Measurements from ENCODE around the gene CRTC3.
"Not testable (repeated sequence)": the region's sequence is repeated elsewhere in the genome, so short reads cannot be mapped to it uniquely, and the experiment has no call there.

CRTC3 gene

DNA sequence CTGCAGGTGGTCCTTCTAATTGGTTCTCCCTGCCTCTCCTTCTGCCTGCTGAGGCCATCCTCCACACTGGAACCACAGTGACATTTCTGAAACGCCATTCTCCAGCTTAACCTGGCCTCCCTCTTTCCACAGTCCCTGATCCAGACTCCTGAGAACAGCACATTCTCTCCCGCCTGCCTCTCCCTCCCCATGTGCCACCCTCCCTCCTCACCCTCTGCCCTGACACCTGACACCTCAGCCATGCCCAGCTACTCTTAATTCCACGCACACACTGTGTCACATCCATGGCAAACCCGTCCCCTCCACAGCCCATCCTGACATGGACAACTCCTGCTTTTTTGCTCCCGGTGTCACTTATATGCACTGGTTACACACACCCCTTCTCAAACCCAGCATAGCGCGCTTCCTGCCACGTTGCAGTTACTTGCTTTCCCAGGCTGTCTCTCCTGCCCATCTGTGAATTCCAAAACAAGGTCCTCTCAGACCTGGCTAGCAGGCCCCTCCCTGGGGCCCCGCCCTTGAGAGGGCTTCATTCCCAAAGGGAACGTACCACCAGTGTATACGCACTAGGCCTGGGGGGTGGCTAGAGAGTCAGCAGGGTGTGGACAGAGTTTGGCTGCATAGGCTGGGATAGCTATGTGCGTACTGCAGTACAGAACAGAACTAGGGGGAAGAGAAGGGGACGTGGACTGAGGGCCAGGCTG is 94.7 kb downstream of the CRTC3 start:
- no peak for DNase-seq (ENCODE audit: low read depth, low spot score)

DNA sequence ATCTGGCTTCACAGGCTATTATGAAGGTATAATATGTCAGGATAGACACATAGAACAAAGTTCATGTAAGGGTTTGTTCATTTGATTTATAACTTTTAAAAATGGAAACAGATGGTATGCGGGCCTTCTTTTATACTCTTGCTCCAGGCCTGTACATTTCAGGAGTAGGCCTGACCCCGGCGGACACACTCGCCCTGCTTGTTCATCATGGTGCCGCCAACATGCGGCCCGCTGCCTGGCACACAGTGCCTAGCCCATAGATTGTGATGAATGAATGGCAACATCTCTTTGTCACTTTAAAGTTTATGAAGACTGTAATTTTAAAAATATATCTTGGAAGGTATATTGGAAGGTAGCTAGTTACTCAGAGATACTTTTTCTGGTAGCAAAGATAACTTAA is 95.3 kb downstream of the CRTC3 start:
- DNase-seq (ENCODE audit: low read depth, low spot score): no peak

DNA sequence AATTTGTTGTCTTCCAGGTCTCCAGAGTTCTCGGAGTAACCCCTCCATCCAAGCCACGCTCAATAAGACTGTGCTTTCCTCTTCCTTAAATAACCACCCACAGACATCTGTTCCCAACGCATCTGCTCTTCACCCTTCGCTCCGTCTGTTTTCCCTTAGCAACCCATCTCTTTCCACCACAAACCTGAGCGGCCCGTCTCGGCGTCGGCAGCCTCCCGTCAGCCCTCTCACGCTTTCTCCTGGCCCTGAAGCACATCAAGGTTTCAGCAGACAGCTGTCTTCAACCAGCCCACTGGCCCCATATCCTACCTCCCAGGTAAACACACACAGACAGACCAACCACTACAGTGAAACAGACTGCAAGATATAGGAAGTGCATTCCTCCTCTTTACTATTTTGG is 99.5 kb downstream of the CRTC3 start:
- DNase-seq (ENCODE audit: low read depth, low spot score): no peak

DNA sequence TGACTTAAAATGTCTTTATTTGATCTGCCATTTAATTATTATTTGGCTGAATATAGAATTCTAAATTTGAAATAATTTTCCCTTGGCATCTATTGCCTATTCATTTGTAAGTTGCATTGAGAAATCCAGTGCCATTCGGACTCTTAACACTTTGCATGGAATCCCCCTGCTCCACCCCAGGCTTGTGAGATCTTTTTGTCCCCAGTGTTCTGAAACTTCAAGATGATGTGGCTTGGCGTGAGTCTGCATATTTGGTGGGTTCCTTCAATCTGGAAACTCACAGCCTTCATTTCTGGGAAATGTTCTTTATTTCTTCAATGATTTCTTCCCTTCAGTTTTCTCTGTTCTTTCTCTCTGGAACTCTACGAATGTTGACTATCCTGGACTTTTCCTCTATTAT is 103.6 kb downstream of the CRTC3 start:
- DNase-seq (ENCODE audit: low read depth, low spot score): no peak

DNA sequence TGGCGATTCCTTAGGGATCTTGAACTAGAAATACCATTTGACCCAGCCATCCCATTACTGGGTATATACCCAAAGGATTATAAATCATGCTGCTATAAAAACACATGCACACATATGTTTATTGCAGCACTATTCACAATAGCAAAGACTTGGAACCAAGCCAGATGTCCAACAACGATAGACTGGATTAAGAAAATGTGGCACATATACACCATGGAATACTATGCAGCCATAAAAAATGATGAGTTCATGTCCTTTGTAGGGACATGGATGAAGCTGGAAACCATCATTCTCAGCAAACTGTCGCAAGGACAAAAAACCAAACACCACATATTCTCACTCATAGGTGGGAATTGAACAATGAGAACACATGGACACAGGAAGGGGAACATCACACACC is 107.3 kb downstream of the CRTC3 start:
- DNase-seq (ENCODE audit: low read depth, low spot score): not testable (repeated sequence)

DNA sequence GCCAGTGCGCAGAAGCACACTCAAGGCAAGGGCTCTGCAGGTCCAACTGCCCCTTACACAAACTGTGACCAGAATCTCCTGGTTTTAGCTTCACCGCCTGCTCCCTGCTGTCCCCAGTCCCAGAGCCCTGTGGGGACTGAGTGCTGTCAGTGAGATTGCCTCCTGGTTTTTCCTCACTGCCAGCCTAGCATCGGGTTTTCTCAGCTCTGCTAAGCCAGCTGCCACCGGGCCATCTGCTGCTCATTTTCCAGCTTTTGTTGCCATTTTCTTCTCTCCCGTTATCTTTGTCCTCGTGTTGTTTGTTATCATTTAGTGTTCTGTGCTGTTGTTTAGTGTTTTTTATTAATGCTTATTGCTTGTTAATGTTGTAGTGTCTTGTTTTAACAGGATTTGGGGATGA is 108.0 kb downstream of the CRTC3 start:
- no peak for DNase-seq (ENCODE audit: low read depth, low spot score)

DNA sequence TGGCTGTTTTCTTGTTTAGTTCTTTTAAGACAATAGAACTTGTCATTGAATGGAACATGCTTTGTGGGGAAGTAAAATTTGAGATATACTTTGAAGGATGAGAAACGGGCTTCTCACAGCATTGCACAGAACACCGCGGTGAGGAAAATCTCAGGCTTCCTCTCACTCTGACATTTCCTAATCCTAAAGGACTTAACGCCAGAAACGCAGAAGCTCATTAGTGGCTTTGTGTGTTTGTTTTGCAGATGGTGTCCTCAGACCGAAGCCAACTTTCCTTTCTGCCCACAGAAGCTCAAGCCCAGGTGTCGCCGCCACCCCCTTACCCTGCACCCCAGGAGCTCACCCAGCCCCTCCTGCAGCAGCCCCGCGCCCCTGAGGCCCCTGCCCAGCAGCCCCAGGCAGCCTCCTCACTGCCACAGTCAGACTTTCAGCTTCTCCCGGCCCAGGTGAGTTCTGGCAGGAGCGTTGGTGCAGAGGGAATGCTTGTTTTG is 108.5 kb downstream of the CRTC3 start:
- no peak for DNase-seq (ENCODE audit: low read depth, low spot score)

DNA sequence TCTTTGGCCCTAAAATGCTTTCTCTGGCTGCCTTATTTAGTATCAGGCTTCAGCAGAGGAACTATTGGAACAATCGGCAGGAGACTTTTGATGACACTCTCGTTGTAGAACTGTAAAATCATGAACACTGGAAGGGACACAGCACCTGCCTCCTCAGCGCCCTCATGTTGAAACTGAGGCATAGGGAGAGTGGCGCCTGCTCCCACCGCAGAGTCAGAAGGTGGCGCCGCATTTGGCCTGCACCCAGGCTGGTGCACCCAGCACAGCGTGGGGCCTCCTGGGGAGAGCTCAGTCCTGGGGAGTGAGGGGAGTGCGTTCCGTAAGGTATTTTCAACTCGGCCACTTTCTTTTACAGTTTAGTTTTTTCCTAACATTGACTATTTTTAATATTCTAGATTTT is 109.2 kb downstream of the CRTC3 start:
- DNase-seq (ENCODE audit: low read depth, low spot score): no peak

DNA sequence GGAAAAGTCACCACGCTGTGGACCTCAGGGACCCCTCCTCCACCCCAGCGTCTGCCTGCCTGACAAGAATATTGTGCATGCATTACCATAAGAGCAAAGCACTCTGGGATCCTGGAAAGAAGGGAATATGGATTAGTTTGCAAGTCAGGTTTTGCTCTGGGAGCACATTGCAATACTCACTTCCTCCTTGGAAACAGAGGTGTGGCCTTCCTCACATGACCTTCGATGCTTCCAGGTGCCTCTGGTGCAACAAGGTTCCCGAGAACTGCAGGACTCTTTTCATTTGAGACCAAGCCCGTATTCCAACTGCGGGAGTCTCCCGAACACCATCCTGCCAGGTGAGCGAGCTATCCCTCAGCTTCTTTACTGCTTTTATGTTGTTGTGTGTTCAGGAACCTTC is 111.1 kb downstream of the CRTC3 start:
- no peak for DNase-seq (ENCODE audit: low read depth, low spot score)

DNA sequence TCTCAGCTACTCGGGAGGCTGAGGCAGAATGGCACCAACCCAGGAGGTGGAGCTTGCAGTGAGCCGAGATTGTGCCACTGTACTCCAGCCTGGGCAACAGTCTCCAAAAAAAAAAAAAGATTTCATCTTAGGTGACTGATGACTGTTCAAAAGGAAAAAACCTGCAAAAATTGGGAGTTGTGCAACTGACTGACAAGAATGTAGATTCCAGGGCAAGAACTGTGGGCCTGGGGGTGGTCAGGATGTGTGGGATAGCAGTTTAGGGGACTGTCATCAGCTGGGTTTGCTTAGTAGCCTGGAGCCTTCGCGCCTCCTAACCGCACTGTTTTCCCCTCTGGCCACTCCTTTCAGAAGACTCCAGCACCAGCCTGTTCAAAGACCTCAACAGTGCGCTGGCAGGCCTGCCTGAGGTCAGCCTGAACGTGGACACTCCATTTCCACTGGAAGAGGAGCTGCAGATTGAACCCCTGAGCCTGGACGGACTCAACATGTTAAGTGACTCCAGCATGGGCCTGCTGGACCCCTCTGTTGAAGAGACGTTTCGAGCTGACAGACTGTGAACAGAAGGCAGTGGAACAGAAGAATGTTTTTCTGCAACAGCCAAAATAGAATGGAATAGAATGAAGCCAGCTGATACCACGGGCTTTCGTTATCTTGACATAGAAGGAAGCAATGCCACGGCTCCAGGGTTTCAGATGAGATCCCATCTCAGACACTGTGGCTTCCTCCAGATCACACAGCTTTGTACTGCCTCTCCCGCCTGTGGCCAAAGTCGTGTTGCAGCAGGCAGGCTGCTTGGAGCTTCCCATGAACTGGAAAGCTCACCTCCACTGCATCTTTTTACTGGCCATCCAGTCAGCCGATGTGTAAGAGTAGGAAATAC is 112.1 kb downstream of the CRTC3 start:
- no peak for DNase-seq (ENCODE audit: low read depth, low spot score)

DNA sequence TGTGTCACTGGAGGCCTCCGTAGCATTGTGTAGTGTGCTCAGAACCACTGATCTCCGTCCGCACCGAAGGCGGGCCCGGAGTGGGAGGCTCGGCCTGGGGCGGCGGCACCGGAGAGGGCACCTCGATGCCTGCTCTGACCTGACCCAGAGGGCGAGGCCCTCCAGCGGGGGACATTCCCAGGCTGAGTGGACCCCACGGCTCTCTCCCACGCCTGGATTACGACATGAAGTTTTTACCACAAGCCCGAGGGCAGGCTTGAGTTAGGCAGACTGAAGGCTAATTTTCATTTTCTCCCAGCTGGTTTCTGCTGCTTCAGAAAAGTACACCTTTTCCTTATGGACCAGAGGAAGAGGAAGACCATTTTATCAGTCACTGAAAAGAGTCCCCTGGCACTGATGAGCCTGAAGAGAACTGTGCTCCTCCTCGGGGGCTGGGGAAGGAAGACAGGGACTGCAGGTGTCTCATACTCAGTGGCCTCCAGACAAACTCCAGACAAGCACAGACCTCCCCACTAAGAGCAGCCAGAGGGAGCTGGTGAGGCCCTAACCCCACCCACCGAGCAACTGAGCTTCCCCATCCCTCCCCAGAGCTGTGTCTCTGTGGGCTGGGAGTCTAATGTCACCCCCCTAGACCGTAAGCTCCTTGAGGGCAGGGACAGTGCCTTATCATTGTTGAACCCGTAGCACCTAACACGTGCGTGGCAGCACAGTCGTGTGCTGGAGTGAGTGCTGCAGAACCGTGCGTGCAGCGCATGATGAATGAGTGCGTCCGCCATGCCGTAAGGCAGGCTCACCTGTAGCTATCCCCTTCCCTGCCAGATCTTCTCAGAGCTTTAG is 113.0 kb downstream of the CRTC3 start:
- DNase-seq (ENCODE audit: low read depth, low spot score): no peak

DNA sequence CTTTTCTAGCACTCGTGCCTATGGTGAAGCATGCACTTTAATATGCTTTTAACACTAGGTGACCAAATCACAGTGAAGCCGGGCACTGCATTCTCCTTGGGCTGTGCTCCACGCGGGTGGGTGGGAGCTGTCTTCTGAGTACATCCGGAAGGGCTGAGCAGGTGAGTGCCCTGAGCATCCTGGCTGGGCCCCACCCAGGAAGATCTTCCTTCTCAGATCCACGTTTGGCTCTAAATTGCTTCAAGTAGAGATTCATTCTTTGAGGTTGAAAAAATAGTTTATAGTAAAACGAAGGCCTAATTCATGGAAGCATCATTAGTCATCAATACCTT is 113.5 kb downstream of the CRTC3 start:
- no peak for DNase-seq (ENCODE audit: low read depth, low spot score)

DNA sequence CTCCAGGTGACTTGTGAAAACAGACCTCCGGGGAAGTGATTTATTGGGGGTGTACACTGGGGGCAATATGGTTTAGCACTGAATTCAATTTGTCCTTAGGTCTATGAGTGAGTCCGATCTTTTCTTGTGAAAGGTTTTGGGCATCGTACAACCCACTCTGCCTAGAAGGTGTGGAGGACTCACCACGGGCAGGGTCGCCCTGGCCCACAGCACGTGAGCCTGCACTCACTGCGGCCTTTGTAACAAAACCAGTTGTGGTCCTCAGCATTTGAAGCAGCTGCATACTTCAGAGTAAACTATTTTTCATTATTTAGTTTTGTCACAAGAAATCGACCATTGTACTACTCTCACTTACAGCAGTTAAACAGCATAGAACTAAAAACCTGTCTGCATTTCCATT is 114.8 kb downstream of the CRTC3 start:
- DNase-seq (ENCODE audit: low read depth, low spot score): no peak

DNA sequence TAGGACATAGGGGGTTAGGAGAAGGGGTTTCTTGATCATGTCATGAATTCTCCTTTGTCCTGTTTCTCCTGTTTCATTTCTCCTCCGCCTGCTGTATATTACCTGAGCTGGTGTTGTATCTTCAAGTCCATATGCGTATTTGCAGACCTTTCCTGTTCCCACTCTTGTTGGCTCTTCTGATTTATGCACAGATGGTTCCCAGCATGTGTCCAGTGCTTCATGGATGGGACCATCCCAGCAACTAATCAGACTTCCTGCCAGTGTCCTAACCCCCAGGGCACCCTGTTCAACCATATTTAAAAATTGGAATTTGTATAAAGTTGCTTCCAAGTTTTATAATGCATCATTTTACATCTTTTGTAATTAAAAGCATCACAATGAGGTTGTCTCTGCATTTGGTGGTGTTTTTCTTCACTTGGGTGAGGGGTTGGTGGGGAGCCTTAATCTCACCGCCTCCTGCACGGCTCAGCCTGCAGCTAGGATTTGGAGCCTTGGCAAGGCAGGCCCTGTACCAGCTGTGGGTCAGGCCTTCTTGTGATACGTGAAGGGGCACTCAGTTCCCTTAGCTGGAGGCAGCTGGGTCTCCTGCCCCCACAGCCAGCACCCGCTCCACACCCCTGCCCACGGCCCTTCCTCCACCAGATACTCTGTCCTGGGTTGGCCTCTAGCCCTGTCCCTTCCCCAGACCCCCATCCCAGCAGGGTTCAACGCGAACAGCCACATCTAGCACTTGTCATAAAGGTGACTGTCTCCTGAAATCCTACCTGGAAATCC is 115.4 kb downstream of the CRTC3 start:
- DNase-seq (ENCODE audit: low read depth, low spot score): no peak

DNA sequence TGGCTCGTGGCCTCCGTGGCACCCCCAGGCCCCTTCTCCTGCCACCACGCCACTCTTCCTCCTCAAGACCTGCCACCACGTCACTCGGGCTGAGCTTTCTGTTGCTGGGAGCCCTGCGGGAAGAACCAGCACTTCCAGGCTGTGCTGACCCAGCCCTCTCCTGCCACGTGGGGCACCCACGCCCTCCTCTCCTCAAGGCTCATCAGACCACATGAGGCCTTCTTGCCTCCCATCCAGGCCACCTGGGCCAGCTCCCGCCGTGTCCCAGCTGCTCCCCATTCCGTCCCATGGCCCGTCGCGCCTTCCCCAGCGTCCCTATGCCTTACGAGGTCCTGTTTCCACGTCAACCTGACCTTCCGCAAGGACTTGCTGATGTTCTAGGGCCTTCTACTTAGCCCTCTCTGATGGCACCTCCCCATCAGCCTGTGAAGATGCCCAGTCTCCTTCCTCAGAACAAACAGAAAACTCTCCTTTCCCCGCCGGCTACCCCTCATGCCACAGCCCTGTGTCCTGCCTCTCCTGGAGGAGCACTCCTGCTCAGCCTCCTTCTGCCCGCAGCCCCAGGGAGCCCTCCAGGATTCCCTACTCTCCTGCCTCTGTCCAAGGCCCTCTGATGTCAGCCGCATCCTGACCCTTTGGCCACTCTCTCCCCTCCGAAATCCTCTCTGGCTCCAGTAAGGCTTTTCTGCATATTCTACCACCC is 116.3 kb downstream of the CRTC3 start:
- DNase-seq (ENCODE audit: low read depth, low spot score): no peak

DNA sequence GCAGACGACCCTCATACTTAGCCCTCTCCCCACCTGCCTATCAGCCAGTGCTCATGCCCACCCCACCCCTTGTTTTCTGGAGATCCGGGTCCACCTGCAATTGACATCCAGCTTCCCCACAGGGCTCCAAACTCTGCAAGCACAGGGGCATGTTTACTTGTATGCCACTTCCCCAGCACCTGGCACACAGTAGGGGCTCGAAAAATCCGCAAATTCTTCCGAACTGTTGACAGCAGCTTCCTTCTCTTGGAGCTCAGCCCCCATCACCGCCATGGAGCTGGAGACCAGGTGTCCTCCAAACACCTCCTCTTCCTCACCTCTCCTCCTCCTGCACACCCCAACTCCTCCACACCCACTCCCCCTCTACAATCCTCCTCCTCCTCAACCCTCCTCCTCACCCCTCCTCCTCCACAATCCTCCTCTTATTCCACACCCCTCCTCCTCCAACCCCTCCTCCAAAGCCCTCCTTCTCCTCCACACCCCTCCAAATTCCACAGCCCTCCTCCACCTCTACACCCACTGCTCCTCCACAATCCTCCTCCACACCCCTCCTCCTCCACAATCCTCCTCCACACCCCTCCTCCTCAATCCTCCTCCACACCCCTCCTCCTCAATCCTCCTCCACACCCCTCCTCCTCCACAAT is 117.1 kb downstream of the CRTC3 start:
- no peak for DNase-seq (ENCODE audit: low read depth, low spot score)

DNA sequence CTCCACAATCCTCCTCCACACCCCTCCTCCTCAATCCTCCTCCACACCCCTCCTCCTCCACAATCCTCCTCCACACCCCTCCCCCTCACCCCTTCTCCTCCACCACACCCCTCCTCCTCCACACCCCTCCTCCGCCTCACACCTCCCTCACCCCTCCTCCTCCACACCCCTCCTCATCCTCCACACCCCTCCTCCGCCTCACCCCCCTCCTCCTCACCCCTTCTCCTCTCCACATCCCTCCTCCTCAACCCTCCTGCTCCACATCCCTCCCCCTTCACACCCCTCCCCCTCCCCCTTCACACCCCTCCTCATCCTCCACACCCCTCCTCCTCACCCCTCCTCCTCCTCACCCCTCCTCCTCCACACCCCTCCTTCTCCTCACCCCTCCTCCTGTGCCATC is 117.6 kb downstream of the CRTC3 start:
- no peak for DNase-seq (ENCODE audit: low read depth, low spot score)

DNA sequence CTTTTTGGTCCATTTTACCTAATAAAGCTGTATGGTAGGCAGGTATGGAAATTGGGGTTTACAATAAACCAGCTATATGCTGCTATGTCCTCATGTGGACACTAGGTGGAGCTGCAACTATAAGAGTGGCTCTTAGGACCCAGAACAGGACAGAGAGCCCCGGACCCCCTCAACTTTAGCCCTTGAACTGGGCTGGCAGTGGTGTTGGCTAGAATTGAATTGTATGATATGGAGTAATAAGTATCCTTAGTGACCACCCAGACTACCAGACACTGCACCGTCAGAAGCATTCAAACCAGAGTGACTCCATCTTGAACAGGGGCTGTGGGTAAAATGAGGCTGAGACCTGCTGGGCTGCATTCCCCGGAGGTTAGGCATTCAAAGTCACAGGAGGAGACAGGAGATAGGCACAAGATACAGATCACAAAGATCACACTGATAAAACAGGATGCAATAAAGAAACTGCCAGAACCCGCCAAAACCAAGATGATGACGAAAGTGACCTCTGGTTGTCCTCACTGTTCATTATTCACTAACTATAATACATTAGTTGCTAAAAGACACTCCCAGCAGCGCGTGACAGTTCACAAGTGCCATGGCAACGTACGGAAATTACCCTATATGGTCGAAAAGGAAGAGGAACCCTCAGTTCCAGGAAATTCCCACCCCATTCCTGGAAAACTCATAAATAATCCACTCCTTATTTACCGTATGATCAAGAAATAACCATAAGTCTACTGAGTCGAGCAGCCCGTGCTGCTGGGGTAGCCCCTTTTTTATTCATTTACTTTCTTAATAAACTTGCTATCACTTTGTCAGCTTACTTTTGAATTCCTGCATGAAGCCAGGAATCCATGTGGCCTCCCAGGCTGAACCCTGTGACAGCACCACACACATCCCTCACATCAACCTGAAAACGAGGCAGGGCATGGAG is 118.7 kb downstream of the CRTC3 start:
- DNase-seq (ENCODE audit: low read depth, low spot score): peak; percentile 17
